SK-N-SH (cell line): ENCODE measurements around the gene ZFP62. TPM values are rescaled to one million over a fixed set of nuclear protein-coding genes. Genes with fewer than 3 reads are reported as not detected.

Source experiments
- CTCF ChIA-PET: fragments of 300-600, 350-600 bp; formaldehyde crosslinking; extraction: SDS; loops from one replicate; lab custom pipeline; 2021; lab: Yijun Ruan, JAX
- POLR2A ChIA-PET: fragments of 350-600 bp; sonication (Branson Sonifier 250); formaldehyde crosslinking; extraction: SDS; loops from one replicate; lab custom pipeline; 2020; ENCODE audit warnings: antibody characterized with exemption, inconsistent platforms; lab: Yijun Ruan, JAX
- DNase-seq: peaks from one replicate; pipeline ENCODE4 v3.0.0; 2012
- H2AFZ ChIP-seq: fragments of 200-600 bp; sonication (generic); 2 replicates; pipeline ENCODE4 v1.8.1; 2016; ENCODE audit warnings: antibody characterized with exemption, mild to moderate bottlenecking, low read depth
- H3F3A ChIP-seq: fragments of 200-600 bp; sonication (generic); replicated peaks from 2 replicates; pipeline ENCODE3; 2016; ENCODE audit warnings: antibody characterized with exemption, mild to moderate bottlenecking; ENCODE audit not compliant: insufficient read depth
- H3K27ac ChIP-seq, 2 experiments: fragments of 200-500 bp in 1 of 2; fragments of 200-600 bp in 1 of 2; sonication (Bioruptor generic) in 1 of 2; sonication (generic), shearing (Covaris generic) in 1 of 2; 2 replicates each; pipeline versions ENCODE4 v1.5.1 to v1.6.1; 2014 to 2016; ENCODE audit warnings: low read depth in 2 of 2, inconsistent platforms in 1 of 2, low read length in 1 of 2, mild to moderate bottlenecking in 1 of 2, mixed read lengths in 1 of 2
- H3K27me3 ChIP-seq: fragments of 200-600 bp; sonication (generic), shearing (Covaris generic); 2 replicates; pipeline ENCODE4 v1.6.1; 2016; ENCODE audit warnings: mixed run types; ENCODE audit not compliant: insufficient read depth
- H3K36me3 ChIP-seq, 2 experiments: fragments of 200-500 bp in 1 of 2; fragments of 200-600 bp in 1 of 2; sonication (Bioruptor generic) in 1 of 2; sonication (generic) in 1 of 2; replicated peaks in 1 of 2; 2 replicates each; pipeline versions ENCODE3 to v1.5.1; 2014 to 2016; ENCODE audit warnings: low read length in 1 of 2, mild to moderate bottlenecking in 1 of 2; ENCODE audit not compliant: insufficient read depth in 2 of 2, control insufficient read depth in 1 of 2
- H3K4me1 ChIP-seq, 2 experiments: fragments of 200-500 bp in 1 of 2; fragments of 200-600 bp in 1 of 2; sonication (Bioruptor generic) in 1 of 2; sonication (generic), shearing (Covaris generic) in 1 of 2; 2 replicates each; pipeline versions ENCODE4 v1.5.1 to v1.6.1; 2014 to 2016; ENCODE audit warnings: low read depth in 1 of 2, low read length in 1 of 2, mixed run types in 1 of 2; ENCODE audit not compliant: insufficient read depth in 2 of 2, control insufficient read depth in 1 of 2
- H3K4me2 ChIP-seq: fragments of 200-600 bp; sonication (generic), shearing (Covaris generic); 2 replicates; pipeline ENCODE4 v1.6.1; 2017; ENCODE audit warnings: mixed run types
- H3K4me3 ChIP-seq, 2 experiments: fragments of 200-500 bp in 1 of 2; fragments of 200-600 bp in 1 of 2; sonication (Bioruptor generic) in 1 of 2; sonication (generic), shearing (Covaris generic) in 1 of 2; 2 replicates each; pipeline versions ENCODE4 v1.5.1 to v1.8.1; 2014 to 2016; ENCODE audit warnings: low read depth in 2 of 2, inconsistent platforms in 1 of 2, low read length in 1 of 2, mild to moderate bottlenecking in 1 of 2, mixed read lengths in 1 of 2, moderate library complexity in 1 of 2
- H3K79me2 ChIP-seq: fragments of 200-600 bp; sonication (generic); 2 replicates; pipeline ENCODE4 v1.8.1; 2017; ENCODE audit warnings: mild to moderate bottlenecking; ENCODE audit not compliant: insufficient read depth
- H3K9ac ChIP-seq: fragments of 200-600 bp; sonication (generic); 2 replicates; pipeline ENCODE4 v1.6.1; 2017; ENCODE audit warnings: mixed run types
- H3K9me2 ChIP-seq: fragments of 200-600 bp; sonication (generic); 2 replicates; pipeline ENCODE4 v1.6.1; 2017; ENCODE audit warnings: mixed run types
- H3K9me3 ChIP-seq: fragments of 200-600 bp; sonication (generic); 2 replicates; pipeline ENCODE4 v1.6.1; 2017; ENCODE audit warnings: mixed run types, mild to moderate bottlenecking, moderate library complexity
- H4K20me1 ChIP-seq: fragments of 200-600 bp; sonication (generic); 2 replicates; pipeline ENCODE4 v1.6.1; 2017; ENCODE audit warnings: mild to moderate bottlenecking, mixed run types; ENCODE audit not compliant: insufficient read depth
- EZH2phosphoT487 ChIP-seq: fragments of 200-600 bp; sonication (generic); IDR thresholded peaks from 2 replicates; pipeline ENCODE4 v1.6.1; 2017; ENCODE audit warnings: low read depth, mixed run types, mild to moderate bottlenecking, antibody characterized with exemption, moderate library complexity, borderline replicate concordance
- MXI1 ChIP-seq: IDR thresholded peaks from 2 replicates; pipeline ENCODE4 v1.6.1; 2012; ENCODE audit warnings: mild to moderate bottlenecking, low read depth, low read length, improper control_type of control experiment
- POLR2AphosphoS5 ChIP-seq: IDR thresholded peaks from 2 replicates; pipeline ENCODE4 v1.6.1; 2012; ENCODE audit warnings: low read depth, low read length
- RAD21 ChIP-seq: IDR thresholded peaks from 2 replicates; pipeline ENCODE4 v1.6.1; 2012; ENCODE audit warnings: mild to moderate bottlenecking, low read length
- RCOR1 ChIP-seq: fragments of 150-350 bp; IDR thresholded peaks from 2 replicates; pipeline ENCODE4 v1.6.1; 2017; ENCODE audit warnings: antibody characterized with exemption, low read length
- RXRA ChIP-seq: IDR thresholded peaks from 2 replicates; pipeline ENCODE4 v1.4.0; 2012; ENCODE audit warnings: low read depth, mild to moderate bottlenecking, borderline replicate concordance
- SIN3A ChIP-seq: IDR thresholded peaks from 2 replicates; pipeline ENCODE4 v1.6.1; 2012; ENCODE audit warnings: low read depth, mild to moderate bottlenecking, low read length, moderate library complexity, borderline replicate concordance
- YY1 ChIP-seq: IDR thresholded peaks from 2 replicates; pipeline ENCODE4 v1.4.0; 2012; ENCODE audit warnings: low read depth, mild to moderate bottlenecking
- WGBS: methylation state at CpG from one replicate; pipeline ENCODE4 v1.1.6; 2017; ENCODE audit warnings: low lambda C conversion rate; 5-methylcytosine and 5-hydroxymethylcytosine counted together
- polyA plus RNA-seq, 3 experiments: library from polyadenylated mRNA; depleted of rRNA; stranded (reverse); fragments of >200 nt; gene quantifications; 2 replicates each; pipeline ENCODE4 v1.2.3, GENCODE V29; 2012
- TF ChIP-seq, protein P1 (sequence below): IDR thresholded peaks from 2 replicates; pipeline ENCODE4 v1.4.0; 2012; ENCODE audit warnings: low read depth
- TF ChIP-seq, protein P2 (sequence below): IDR thresholded peaks from 2 replicates; pipeline ENCODE4; 2012
- TF ChIP-seq, protein P3 (sequence below): IDR thresholded peaks from 2 replicates; pipeline ENCODE4 v1.6.1; 2012; ENCODE audit warnings: mild to moderate bottlenecking, low read depth, low read length, moderate library complexity
- TF ChIP-seq, protein P4 (sequence below): IDR thresholded peaks from 2 replicates; pipeline ENCODE4 v1.4.0; 2012; ENCODE audit warnings: low read depth, borderline replicate concordance

Gene ZFP62
- polyA plus RNA-seq, 1 of the 3 experiments (the other 2 are of a cell fraction) = 6.0 TPM

DNA sequence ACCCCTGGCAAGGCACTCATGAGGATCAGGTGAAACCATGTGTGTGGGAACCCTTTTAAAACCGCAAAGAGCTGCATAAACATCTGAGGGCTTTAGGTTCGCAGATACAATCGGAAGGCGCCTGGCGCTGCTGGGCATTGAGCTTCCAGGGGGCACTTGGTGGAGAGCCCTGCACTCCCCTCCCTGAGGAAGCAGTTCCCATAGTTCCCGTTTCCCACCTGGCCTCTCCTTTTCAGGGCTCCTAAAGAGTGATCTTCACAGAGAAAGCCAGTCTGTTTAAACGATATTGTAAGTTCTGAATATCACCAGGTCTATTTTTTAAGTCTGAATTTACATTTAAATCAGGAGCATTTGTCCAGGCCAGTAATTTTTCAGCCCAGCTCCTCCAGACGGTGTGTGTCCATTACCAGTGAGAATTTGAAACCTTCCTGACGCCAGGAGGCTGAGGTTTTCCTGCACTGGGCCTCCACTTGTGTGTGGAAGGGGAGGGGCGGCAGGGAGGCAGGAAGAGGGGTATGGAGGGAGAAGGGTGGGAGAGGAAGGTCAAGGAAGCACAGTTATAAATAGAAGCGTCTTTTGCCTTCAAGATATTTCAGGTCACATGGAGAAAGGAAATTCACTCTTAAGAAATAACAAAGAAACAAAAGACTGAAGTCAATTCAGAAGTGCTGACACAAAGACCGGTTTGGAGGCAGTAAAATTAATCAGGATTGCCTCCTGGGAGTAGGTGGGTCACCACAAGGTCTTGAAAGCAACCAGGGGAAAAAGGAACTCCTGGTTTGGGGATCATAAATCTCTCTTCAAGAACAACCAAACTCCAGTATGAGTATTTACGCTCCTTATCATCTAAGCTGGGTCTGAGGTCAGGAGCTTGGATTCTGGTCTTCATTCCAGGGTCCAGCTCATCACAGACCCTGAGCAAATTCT, 44.2 kb downstream of the ZFP62 start:
- Histone ChIP-seq H3K9me3 (no peaks in the 10 kb centered on the region), H3K36me3 (no peaks in the 10 kb centered on the region), H3K9me2 (no peaks in the 10 kb centered on the region), H3K4me3 (no peak overlapping the region), H3F3A (no peaks in the 10 kb centered on the region), H3K4me2 (no peak overlapping the region), H3K27ac (no peak overlapping the region), H4K20me1 (no peaks in the 10 kb centered on the region), H3K79me2 (no peaks in the 10 kb centered on the region), H3K4me1 (peaks cover 0 to under 1% of the 10 kb centered on the region in 2 experiments; a peak in 1 of 4 replicates), H2AFZ (peak overlapping the region; percentile 52; the same call in 1 of the 2 replicates), H3K27me3 (no peaks in the 10 kb centered on the region), H3K9ac (no peak overlapping the region)
- CTCF ChIA-PET = interaction anchor here (1.1 to 1.4 kb wide), 2 partner anchors 15 to 19 kb away, joined by 3 read pairs; no protein-coding TSS in a partner anchor
- POLR2A ChIA-PET = no interaction called here
- TF ChIP-seq, protein P1, sequence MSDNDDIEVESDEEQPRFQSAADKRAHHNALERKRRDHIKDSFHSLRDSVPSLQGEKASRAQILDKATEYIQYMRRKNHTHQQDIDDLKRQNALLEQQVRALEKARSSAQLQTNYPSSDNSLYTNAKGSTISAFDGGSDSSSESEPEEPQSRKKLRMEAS = no peak
- TF ChIP-seq, protein P2, sequence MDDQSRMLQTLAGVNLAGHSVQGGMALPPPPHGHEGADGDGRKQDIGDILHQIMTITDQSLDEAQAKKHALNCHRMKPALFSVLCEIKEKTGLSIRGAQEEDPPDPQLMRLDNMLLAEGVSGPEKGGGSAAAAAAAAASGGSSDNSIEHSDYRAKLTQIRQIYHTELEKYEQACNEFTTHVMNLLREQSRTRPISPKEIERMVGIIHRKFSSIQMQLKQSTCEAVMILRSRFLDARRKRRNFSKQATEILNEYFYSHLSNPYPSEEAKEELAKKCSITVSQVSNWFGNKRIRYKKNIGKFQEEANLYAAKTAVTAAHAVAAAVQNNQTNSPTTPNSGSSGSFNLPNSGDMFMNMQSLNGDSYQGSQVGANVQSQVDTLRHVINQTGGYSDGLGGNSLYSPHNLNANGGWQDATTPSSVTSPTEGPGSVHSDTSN = no peak
- TF ChIP-seq POLR2AphosphoS5 = no peak
- TF ChIP-seq RAD21 = no peak
- TF ChIP-seq SIN3A = no peak
- TF ChIP-seq MXI1 = no peak
- no peak for TF ChIP-seq RCOR1
- no peak for DNase-seq
- 77% methylated on average over 13 of the region's 13 CpGs for WGBS

DNA sequence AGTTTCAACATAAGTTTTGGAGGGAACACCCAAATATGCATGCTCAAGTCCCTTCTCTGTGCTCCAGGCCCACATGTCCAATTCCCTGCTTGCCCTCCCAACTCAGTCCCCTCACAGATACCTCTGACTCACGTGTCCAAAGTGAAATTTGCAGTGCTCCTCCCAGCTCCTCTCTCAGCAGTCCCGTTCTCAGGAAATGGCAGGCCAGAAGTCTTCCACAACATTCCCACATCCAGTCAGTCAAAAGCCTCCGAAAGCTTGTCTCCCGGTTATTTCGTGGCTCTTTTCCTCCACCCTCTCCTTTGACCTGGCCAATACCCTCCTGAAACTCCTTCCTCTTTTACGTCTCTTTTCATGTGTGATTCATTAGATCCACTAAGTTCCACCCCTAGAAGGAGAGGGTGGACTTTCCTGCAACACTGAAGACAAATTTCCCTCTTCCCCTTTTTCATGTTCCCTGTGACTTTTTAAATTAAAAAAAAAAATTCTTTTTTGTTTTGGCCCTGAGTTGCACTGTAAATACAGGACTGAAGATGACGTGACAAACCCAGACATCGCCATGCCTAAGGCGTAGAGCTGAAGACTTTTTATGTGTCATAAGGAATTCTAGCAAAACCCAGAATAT, 45.7 kb downstream of the ZFP62 start:
- ChIA-PET POLR2A (no interaction called here), CTCF (interaction anchor here (1.4 to 1.8 kb wide), 2 partner anchors 16 to 33 kb away, joined by 3 to 4 read pairs; no protein-coding TSS in a partner anchor)
- no peak overlapping the region for H3K27ac ChIP-seq
- H2AFZ ChIP-seq = no peak overlapping the region
- no peaks in the 10 kb centered on the region for H3F3A ChIP-seq
- no peaks in the 10 kb centered on the region for H3K9me2 ChIP-seq
- no peaks in the 10 kb centered on the region for H4K20me1 ChIP-seq
- no peak overlapping the region for H3K9ac ChIP-seq
- no peak for TF ChIP-seq RAD21
- TF ChIP-seq, protein P3, sequence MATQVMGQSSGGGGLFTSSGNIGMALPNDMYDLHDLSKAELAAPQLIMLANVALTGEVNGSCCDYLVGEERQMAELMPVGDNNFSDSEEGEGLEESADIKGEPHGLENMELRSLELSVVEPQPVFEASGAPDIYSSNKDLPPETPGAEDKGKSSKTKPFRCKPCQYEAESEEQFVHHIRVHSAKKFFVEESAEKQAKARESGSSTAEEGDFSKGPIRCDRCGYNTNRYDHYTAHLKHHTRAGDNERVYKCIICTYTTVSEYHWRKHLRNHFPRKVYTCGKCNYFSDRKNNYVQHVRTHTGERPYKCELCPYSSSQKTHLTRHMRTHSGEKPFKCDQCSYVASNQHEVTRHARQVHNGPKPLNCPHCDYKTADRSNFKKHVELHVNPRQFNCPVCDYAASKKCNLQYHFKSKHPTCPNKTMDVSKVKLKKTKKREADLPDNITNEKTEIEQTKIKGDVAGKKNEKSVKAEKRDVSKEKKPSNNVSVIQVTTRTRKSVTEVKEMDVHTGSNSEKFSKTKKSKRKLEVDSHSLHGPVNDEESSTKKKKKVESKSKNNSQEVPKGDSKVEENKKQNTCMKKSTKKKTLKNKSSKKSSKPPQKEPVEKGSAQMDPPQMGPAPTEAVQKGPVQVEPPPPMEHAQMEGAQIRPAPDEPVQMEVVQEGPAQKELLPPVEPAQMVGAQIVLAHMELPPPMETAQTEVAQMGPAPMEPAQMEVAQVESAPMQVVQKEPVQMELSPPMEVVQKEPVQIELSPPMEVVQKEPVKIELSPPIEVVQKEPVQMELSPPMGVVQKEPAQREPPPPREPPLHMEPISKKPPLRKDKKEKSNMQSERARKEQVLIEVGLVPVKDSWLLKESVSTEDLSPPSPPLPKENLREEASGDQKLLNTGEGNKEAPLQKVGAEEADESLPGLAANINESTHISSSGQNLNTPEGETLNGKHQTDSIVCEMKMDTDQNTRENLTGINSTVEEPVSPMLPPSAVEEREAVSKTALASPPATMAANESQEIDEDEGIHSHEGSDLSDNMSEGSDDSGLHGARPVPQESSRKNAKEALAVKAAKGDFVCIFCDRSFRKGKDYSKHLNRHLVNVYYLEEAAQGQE = no peak
- TF ChIP-seq RXRA = no peak
- TF ChIP-seq EZH2phosphoT487 = no peak
- TF ChIP-seq YY1 = no peak
- TF ChIP-seq, protein P4, sequence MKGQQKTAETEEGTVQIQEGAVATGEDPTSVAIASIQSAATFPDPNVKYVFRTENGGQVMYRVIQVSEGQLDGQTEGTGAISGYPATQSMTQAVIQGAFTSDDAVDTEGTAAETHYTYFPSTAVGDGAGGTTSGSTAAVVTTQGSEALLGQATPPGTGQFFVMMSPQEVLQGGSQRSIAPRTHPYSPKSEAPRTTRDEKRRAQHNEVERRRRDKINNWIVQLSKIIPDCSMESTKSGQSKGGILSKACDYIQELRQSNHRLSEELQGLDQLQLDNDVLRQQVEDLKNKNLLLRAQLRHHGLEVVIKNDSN = no peak
- H3K79me2 ChIP-seq = no peaks in the 10 kb centered on the region
- no peak overlapping the region for H3K4me3 ChIP-seq
- H3K36me3 ChIP-seq = no peaks in the 10 kb centered on the region
- WGBS = 80% methylated on average over 9 of the region's 9 CpGs
- H3K4me1 ChIP-seq = peaks cover 0 to 9% of the 10 kb centered on the region in 2 experiments; a peak in 1 of 4 replicates
- no peaks in the 10 kb centered on the region for H3K9me3 ChIP-seq
- H3K4me2 ChIP-seq = no peak overlapping the region
- DNase-seq = no peak
- no peaks in the 10 kb centered on the region for H3K27me3 ChIP-seq
